ENCODE data around the gene ZNF516. TPM values are rescaled to one million over a fixed set of nuclear protein-coding genes. Genes with fewer than 3 reads are reported as not detected.
A peak's percentile ranks its signal among the peaks of the same experiment; 100 is the strongest.

ZNF516 gene
- total and polyA plus RNA-seq, 10 of the 15 experiments (the other 5 are each of a cell fraction or from before 2014, with no cell fraction given), result 2.0 to 32.0 (median 8.3) TPM

GRCh38 chr18:76492669-76493212 is 2.3 kb downstream of the ZNF516 start (continued):
- TF ChIP-seq ELK1 (IDR thresholded peaks at IDR 0.05; ENCODE audit: low read depth, low read length) (0 out of 2 replicates have a peak, but pooled peaks have one; percentile 29), SMARCA5 (IDR thresholded peaks at IDR 0.05) (no peak), ETV6 (conservative IDR thresholded peaks at IDR 0.05 in 1 of 2, IDR thresholded peaks at IDR 0.05 in 1 of 2; ENCODE audit: borderline replicate concordance in 1 of 2, low read depth in 1 of 2) (no peak), BCL3 (IDR thresholded peaks at IDR 0.05; ENCODE audit: borderline replicate concordance, insufficient read depth, low read depth, low read length, poor library complexity, severe bottlenecking) (no peak), MYB (IDR thresholded peaks at IDR 0.05; ENCODE audit: borderline replicate concordance, low read depth, low read length) (no peak), KLF5 (IDR thresholded peaks at IDR 0.05; ENCODE audit: partially characterized antibody) (peak; percentile 65), POLR2AphosphoS5 (IDR thresholded peaks at IDR 0.05; ENCODE audit: low read length) (peak; percentile 60; the same call in 1 of the 2 replicates), HDAC2 (IDR thresholded peaks at IDR 0.05) (no peak), NFYB (IDR thresholded peaks at IDR 0.05; ENCODE audit: insufficient read depth, low read depth, low read length) (peak; percentile 68), PRDM15 (CRISPR knock-in tag; IDR thresholded peaks at IDR 0.05) (no peak), YBX1 (IDR thresholded peaks at IDR 0.05) (no peak), HDAC6 (IDR thresholded peaks at IDR 0.05; ENCODE audit: unreplicated experiment) (no peak), MEF2B (IDR thresholded peaks at IDR 0.05; ENCODE audit: partially characterized antibody, poor library complexity, severe bottlenecking) (no peak), TCF3 (IDR thresholded peaks at IDR 0.05; ENCODE audit: borderline replicate concordance, insufficient read depth, low read depth, low read length) (no peak), GABPA (IDR thresholded peaks at IDR 0.05; ENCODE audit: low read depth) (peak; percentile 70), ATF3 (IDR thresholded peaks at IDR 0.05; ENCODE audit: borderline replicate concordance, extremely low read depth, low read depth, low read length) (no peak), SPI1 (IDR thresholded peaks at IDR 0.05; ENCODE audit: borderline replicate concordance, insufficient read depth, low read depth, low read length) (no peak), EZH2 (IDR thresholded peaks at IDR 0.05; ENCODE audit: borderline replicate concordance, control insufficient read depth, low read depth, low read length) (no peak), IRF3 (IDR thresholded peaks at IDR 0.05) (peak; percentile 57; the same call in 1 of the 2 replicates), TCF12 (IDR thresholded peaks at IDR 0.05; ENCODE audit: low read depth, low read length) (no peak)

All from GM12878 (cell line).